Cardiac fibroblast (primary cell): ENCODE results near the gene PRKN.
A peak's percentile ranks its signal among the peaks of the same experiment; 100 is the strongest.

Experiments used
- DNase-seq, 2 donors: peaks; one replicate each; pipeline versions ENCODE4 v3.0.0 to v3.0.0-alpha.2; 2010; ENCODE audit warnings: low read depth in 2 of 2
- H3K4me3 ChIP-seq, 2 donors: replicated peaks in 1 of 2; 1 replicate in 1 of 2; 2 replicates in 1 of 2; pipeline ENCODE4 v1.5.1; 2011; ENCODE audit warnings: low read depth in 2 of 2, low read length in 2 of 2, mild to moderate bottlenecking in 2 of 2, moderate library complexity in 1 of 2
- CTCF ChIP-seq: IDR thresholded peaks from one replicate; pipeline ENCODE4 v1.5.1; 2011; ENCODE audit warnings: low read depth, mild to moderate bottlenecking, low read length, inconsistent platforms

The PRKN gene

GRCh38 chr6:162178266-162178665 is 549.3 kb downstream of the PRKN start:
- no peak for DNase-seq
- no peak overlapping the region for H3K4me3 ChIP-seq
- no peak for TF ChIP-seq CTCF

DNA sequence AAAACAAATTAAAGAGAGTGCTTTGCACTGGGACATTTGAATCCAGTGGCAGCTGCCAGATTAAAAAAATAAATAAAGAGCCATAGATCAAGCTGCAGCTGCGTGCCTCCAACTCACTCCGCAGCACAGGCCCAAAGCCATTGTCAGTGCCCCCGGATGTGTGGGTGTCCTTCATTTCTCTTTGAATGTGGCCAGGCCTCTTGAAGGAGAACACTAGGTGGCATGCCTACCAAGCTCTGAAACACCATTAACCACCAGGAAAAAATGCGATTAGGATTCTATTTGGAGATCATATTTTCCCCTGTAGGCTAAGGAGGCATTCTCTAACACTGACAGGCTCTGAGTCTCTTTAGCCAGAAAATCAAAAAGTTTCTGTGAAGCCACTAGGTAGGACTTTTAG is 549.8 kb downstream of the PRKN start:
- no peak overlapping the region for H3K4me3 ChIP-seq
- peak in 1 of 2 donors; percentile 31 for DNase-seq

GRCh38 chr6:162173466-162173865 is 554.1 kb downstream of the PRKN start:
- TF ChIP-seq CTCF, result no peak
- no peak for DNase-seq
- no peak overlapping the region for H3K4me3 ChIP-seq

More for the DNA sequence above, 549.8 kb downstream of the PRKN start:
- peak; percentile 1 for TF ChIP-seq CTCF

DNA sequence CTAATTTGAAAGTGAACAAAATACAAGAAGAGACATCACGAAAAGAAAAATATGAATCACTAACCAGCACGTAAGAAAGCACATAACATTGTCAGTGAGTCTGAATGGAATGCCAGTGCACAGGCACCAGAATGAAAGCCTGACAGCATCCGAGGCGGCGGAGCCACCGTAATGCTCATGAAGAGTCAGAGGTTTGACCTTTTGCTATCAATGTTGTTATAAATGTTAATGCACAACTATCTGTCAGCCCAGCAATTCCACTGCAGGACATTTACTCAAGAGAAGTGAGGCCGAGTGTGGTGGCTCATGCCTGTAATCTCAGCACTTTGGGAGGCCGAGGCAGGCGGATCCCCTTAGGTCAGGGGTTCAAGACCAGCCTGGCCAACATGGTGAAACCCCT is 562.1 kb downstream of the PRKN start:
- no peak for DNase-seq
- no peak overlapping the region for H3K4me3 ChIP-seq
- TF ChIP-seq CTCF, result no peak

DNA sequence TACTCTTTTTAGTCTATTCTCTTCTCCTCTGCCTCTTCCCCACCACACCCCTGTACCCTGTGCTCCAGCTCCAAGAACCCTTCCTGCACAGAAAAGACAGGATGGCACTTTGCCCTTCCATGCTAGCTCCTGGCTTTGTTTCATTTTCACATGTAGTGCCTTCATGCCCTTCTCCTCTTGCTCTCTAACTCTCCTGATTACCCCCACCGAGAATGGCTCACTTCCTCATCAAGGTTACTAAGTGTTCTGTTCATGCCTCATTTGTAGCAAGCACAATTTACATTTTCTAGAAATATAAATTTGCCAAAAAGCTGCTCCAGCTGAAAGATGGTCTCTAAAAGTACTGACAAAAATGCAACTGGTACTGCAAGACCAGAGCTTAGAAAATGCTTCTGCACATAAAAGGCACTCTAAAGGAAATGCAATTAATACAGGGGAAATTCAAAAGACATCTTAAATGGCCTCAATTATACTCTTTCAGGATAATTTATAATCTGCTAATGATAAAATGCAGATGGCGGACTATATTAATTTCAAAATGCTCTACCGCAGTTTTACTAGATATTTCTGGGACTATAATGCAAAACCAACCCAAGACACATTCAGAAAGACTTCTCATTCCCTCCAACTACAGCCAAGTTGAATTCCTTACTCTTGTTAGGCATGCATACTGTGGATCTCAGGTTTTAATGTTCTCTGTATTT is 570.2 kb downstream of the PRKN start:
- TF ChIP-seq CTCF, result no peak
- no peak overlapping the region for H3K4me3 ChIP-seq
- DNase-seq, result no peak

- DNase-seq, result no peak
- H3K4me3 ChIP-seq, result no peak overlapping the region
- no peak for TF ChIP-seq CTCF
Observed at GRCh38 chr6:162156146-162156545, 571.4 kb downstream of the PRKN start.

- no peak overlapping the region for H3K4me3 ChIP-seq
- no peak for TF ChIP-seq CTCF
- no peak for DNase-seq
Observed at GRCh38 chr6:162154930-162155329, 572.6 kb downstream of the PRKN start.
